K562 (cell line): ENCODE results near the gene SOX18. TPM values are rescaled to one million over a fixed set of nuclear protein-coding genes. Genes with fewer than 3 reads are reported as not detected.

ENCODE experiments used
- ATAC-seq: fragments of 200-7000 bp; cut with Tn5 transposase; 3 replicates; pipeline ENCODE4 v1.9.1; 2020; ENCODE audit warnings: moderate library complexity
- BruUV-seq: library from RNA; stranded (reverse); fragments of 400-500 nt; replicated peaks from 2 replicates; lab custom pipeline; 2021; lab: Mats Ljungman, UMichigan
- CTCF ChIA-PET: fragments of 300-600 bp; formaldehyde crosslinking; extraction: SDS; loops from one replicate; lab custom pipeline; 2021; ENCODE audit warnings: low intra/inter-chr PET ratio; lab: Yijun Ruan, JAX
- POLR2A ChIA-PET: fragments of 300-600, 350-650 bp; sonication (Branson Sonifier 250); formaldehyde crosslinking; extraction: SDS; loops from one replicate; lab custom pipeline; 2021; ENCODE audit warnings: antibody characterized with exemption, inconsistent platforms; lab: Yijun Ruan, JAX
- DNase-seq, 4 experiments: peaks; one replicate each; pipeline versions ENCODE4 v3.0.0 to v3.0.0-alpha.2; 2011 to 2018; ENCODE audit warnings: low spot score in 3 of 4, mixed read lengths in 3 of 4; ENCODE audit errors: extremely low read depth in 1 of 4
- FAIRE-seq: peaks from 2 replicates; lab custom pipeline; 2011; peaks lifted over from hg19 to GRCh38; lab: Jason Lieb, UNC
- H2AFZ ChIP-seq: 2 replicates; pipeline ENCODE4 v1.6.0; 2011; ENCODE audit warnings: low read depth, low read length, control low read depth, inconsistent platforms
- H3K27ac ChIP-seq: fragments of 200-600 bp; 3 replicates; pipeline ENCODE4 v1.8.0; 2011; ENCODE audit warnings: low read depth, mild to moderate bottlenecking, control low read depth, inconsistent platforms, low read length, moderate library complexity, mixed read lengths; ENCODE audit errors: extremely low read depth
- H3K27me3 ChIP-seq, 2 experiments: fragments of 300-600 bp in 1 of 2; 2 replicates in 1 of 2; 3 replicates in 1 of 2; pipeline versions ENCODE4 v1.6.0 to v1.8.0; 2011; ENCODE audit warnings: inconsistent platforms in 2 of 2, low read length in 2 of 2, mild to moderate bottlenecking in 1 of 2, mixed read lengths in 1 of 2, moderate library complexity in 1 of 2; ENCODE audit not compliant: control insufficient read depth in 2 of 2, insufficient read depth in 2 of 2
- H3K36me3 ChIP-seq: fragments of 300-600 bp; 3 replicates; pipeline ENCODE4 v1.8.0; 2011; ENCODE audit warnings: mild to moderate bottlenecking, low read length, inconsistent platforms; ENCODE audit not compliant: control insufficient read depth, insufficient read depth
- H3K4me1 ChIP-seq, 2 experiments: fragments of 200-600 bp in 1 of 2; replicated peaks in 1 of 2; 2 replicates in 1 of 2; 3 replicates in 1 of 2; pipeline versions ENCODE4 v1.5.1 to v1.8.0; 2011; ENCODE audit warnings: inconsistent platforms in 2 of 2, low read length in 2 of 2, mild to moderate bottlenecking in 1 of 2, mixed read lengths in 1 of 2, moderate library complexity in 1 of 2; ENCODE audit not compliant: control insufficient read depth in 2 of 2, insufficient read depth in 2 of 2
- H3K4me2 ChIP-seq: 2 replicates; pipeline ENCODE4 v1.6.1; 2011; ENCODE audit warnings: low read length, control low read depth, inconsistent platforms, mixed read lengths; ENCODE audit not compliant: insufficient read depth
- H3K4me3 ChIP-seq: fragments of 200-600 bp; sonication (generic), shearing (Covaris generic); 2 replicates; pipeline ENCODE4 v1.5.1; 2016; ENCODE audit warnings: control low read depth, inconsistent platforms
- H3K79me2 ChIP-seq: fragments of 200-600 bp; 3 replicates; pipeline ENCODE4 v1.8.0; 2011; ENCODE audit warnings: low read length, inconsistent platforms; ENCODE audit not compliant: control insufficient read depth, insufficient read depth
- H3K9ac ChIP-seq, 2 experiments: 2 replicates each; pipeline versions ENCODE4 v1.6.0 to v1.6.1; 2011; ENCODE audit warnings: low read depth in 2 of 2, low read length in 2 of 2, control low read depth in 1 of 2, inconsistent platforms in 1 of 2, mild to moderate bottlenecking in 1 of 2, mixed read lengths in 1 of 2; ENCODE audit not compliant: insufficient read depth in 1 of 2
- H3K9me1 ChIP-seq: one replicate; pipeline ENCODE4 v1.6.0; 2011; ENCODE audit warnings: inconsistent platforms, mild to moderate bottlenecking, low read length, moderate library complexity; ENCODE audit not compliant: control insufficient read depth, insufficient read depth
- H3K9me3 ChIP-seq: replicated peaks from 2 replicates; pipeline ENCODE4 v1.5.1; 2011; ENCODE audit warnings: low read depth, low read length, inconsistent platforms; ENCODE audit not compliant: control insufficient read depth, insufficient read depth
- H4K20me1 ChIP-seq: replicated peaks from 2 replicates; pipeline ENCODE4 v1.6.1; 2011; ENCODE audit warnings: low read length, inconsistent platforms, mixed read lengths; ENCODE audit not compliant: control insufficient read depth, insufficient read depth
- CHD1 ChIP-seq: fragments of 200-600 bp; sonication (generic); IDR thresholded peaks from one replicate; pipeline ENCODE4 v1.6.1; 2012; ENCODE audit warnings: mild to moderate bottlenecking, moderate library complexity, low read length, inconsistent platforms
- DACH1 ChIP-seq: fragments of 450-650 bp; IDR thresholded peaks from 2 replicates; pipeline ENCODE4 v1.6.1; 2018; ENCODE audit not compliant: partially characterized antibody
- E2F6 ChIP-seq, 2 experiments: IDR thresholded peaks; 2 replicates each; pipeline ENCODE4 v1.6.1; 2011; ENCODE audit warnings: borderline replicate concordance in 1 of 2, control low read depth in 1 of 2, low read depth in 1 of 2, low read length in 1 of 2, mild to moderate bottlenecking in 1 of 2, mixed read lengths in 1 of 2, moderate library complexity in 1 of 2; ENCODE audit not compliant: insufficient read depth in 1 of 2, insufficient read length in 1 of 2, poor library complexity in 1 of 2, severe bottlenecking in 1 of 2; ENCODE audit errors: extremely low read depth in 1 of 2
- GABPA ChIP-seq: fragments of 200-800 bp; sonication (Bioruptor generic); conservative IDR thresholded peaks from 2 replicates; pipeline ENCODE4 v1.6.1; 2016; ENCODE audit warnings: low read depth, missing genetic modification characterization, missing compliant biosample characterization
- ID3 ChIP-seq, 2 experiments: fragments of 250-450 bp in 1 of 2; fragments of 450-650 bp in 1 of 2; sonication (Bioruptor Pico) in 1 of 2; IDR thresholded peaks; 2 replicates each; pipeline versions ENCODE4 v1.6.1 to v1.8.0; 2016 to 2021; ENCODE audit warnings: mild to moderate bottlenecking in 2 of 2, moderate library complexity in 2 of 2, missing compliant biosample characterization in 1 of 2, missing genetic modification characterization in 1 of 2
- RBM34 ChIP-seq: fragments of 200-400 bp; formaldehyde crosslinking; IDR thresholded peaks from 2 replicates; pipeline ENCODE4 v1.6.1; 2018; ENCODE audit warnings: low read length, borderline replicate concordance; ENCODE audit not compliant: insufficient read depth
- ZNF124 ChIP-seq: sonication (generic); formaldehyde crosslinking; IDR thresholded peaks from 2 replicates; pipeline ENCODE4 v1.8.1; 2022; ENCODE audit warnings: missing genetic modification reagents
- ZNF280B ChIP-seq: fragments of 250-450 bp; sonication (Bioruptor Pico); IDR thresholded peaks from 2 replicates; pipeline ENCODE4 v1.5.1; 2021; ENCODE audit warnings: mild to moderate bottlenecking
- ZNF384 ChIP-seq: IDR thresholded peaks from 2 replicates; pipeline ENCODE4 v1.6.1; 2012; ENCODE audit warnings: low read depth, low read length, improper control_type of control experiment
- ZNF766 ChIP-seq: fragments of 200-800 bp; sonication (Bioruptor generic); conservative IDR thresholded peaks from 2 replicates; pipeline ENCODE4 v1.6.1; 2016; ENCODE audit warnings: missing genetic modification characterization, missing compliant biosample characterization
- ZNF785 ChIP-seq: fragments of 250-450 bp; sonication (Bioruptor Pico); IDR thresholded peaks from 2 replicates; pipeline ENCODE4 v1.4.0; 2020; ENCODE audit warnings: mild to moderate bottlenecking
- WGBS: fragments of 100-300 bp; shearing (Covaris generic); methylation state at CpG from one replicate; pipeline ENCODE4 v1.1.6; 2016; ENCODE audit warnings: low coverage, mixed read lengths; ENCODE audit not compliant: insufficient coverage; ENCODE audit errors: missing lambda C conversion rate; 5-methylcytosine and 5-hydroxymethylcytosine counted together
- in situ Hi-C: fragments of 300-500 bp; cut with MboI; formaldehyde crosslinking; loops from 4 replicates; pipeline ENCODE4 v1.15.0; 2018; ENCODE audit warnings: inconsistent platforms, mixed read lengths
- intact Hi-C: fragments of 100-400 bp; cut with micrococcal nuclease; formaldehyde crosslinking; loops from 2 replicates; pipeline ENCODE4 v1.14.2; 2022
- polyA plus RNA-seq, 8 experiments: library from polyadenylated mRNA; depleted of rRNA in 4 of 8; stranded (reverse) in 5 of 8; unstranded in 3 of 8; fragments of >200 nt; fragmentation: Nextera tagmentation in 2 of 8; fragmentation: Illumina TruSeq in 1 of 8; extraction: Ambion mirVana in 2 of 8; extraction: Trizol in 1 of 8; gene quantifications; 2 replicates each; pipeline versions ENCODE4 v1.2.1 to v1.2.3, GENCODE V29; 2011 to 2014; ENCODE audit warnings: inconsistent platforms in 1 of 8, missing spikeins in 1 of 8
- total RNA-seq, 7 experiments: library from RNA; depleted of rRNA in 6 of 7; stranded (reverse); fragments of >200 nt in 6 of 7; fragmentation: Illumina TruSeq in 2 of 7; extraction: Trizol in 2 of 7; gene quantifications; 2 replicates each; pipeline versions ENCODE4 v1.2.1 to v1.2.3, GENCODE V29; 2011 to 2021; ENCODE audit warnings: low replicate concordance in 1 of 7

The SOX18 gene
- total and polyA plus RNA-seq, 9 of the 15 experiments (the other 6 are each of a cell fraction or from before 2014, with no cell fraction given): 0.15 to 19.8 (median 0.33) TPM

GRCh38 chr20:64091340-64091739 is 41.9 kb upstream of the SOX18 start:
- Histone ChIP-seq H3K27me3 (peaks cover 0 to 11% of the 10 kb centered on the region in 2 experiments; a peak in 1 of 5 replicates), H3K9me3 (peaks cover 2% of the 10 kb centered on the region; the same call in 1 of the 2 replicates), H3K4me2 (no peak overlapping the region), H3K9ac (0 out of 4 replicates have a peak overlapping the region, but pooled peaks of 1 of the 2 experiments have one; percentile 52), H4K20me1 (peaks cover 9% of the 10 kb centered on the region; the same call in 1 of the 2 replicates), H3K27ac (no peak overlapping the region), H2AFZ (no peak overlapping the region), H3K4me3 (no peak overlapping the region), H3K9me1 (no peaks in the 10 kb centered on the region), H3K4me1 (peaks cover 0 to 26% of the 10 kb centered on the region in 2 experiments; a peak in 2 of 5 replicates), H3K36me3 (no peaks in the 10 kb centered on the region), H3K79me2 (no peaks in the 10 kb centered on the region)
- DNase-seq (no peak), ATAC-seq (no peak), FAIRE-seq (no peak)
- ChIA-PET CTCF (no interaction called here), POLR2A (interaction anchor here (0.6 kb wide), 1 partner anchor 107 kb away, joined by 3 read pairs; no protein-coding TSS in a partner anchor)
- intact Hi-C loops: no loop called here
- TF ChIP-seq E2F6 (IDR thresholded peaks at IDR 0.05; ENCODE audit: borderline replicate concordance in 1 of 2, extremely low read depth in 1 of 2, insufficient read depth in 1 of 2, insufficient read length in 1 of 2, low read depth in 1 of 2, low read length in 1 of 2, poor library complexity in 1 of 2, severe bottlenecking in 1 of 2): peak in 1 of 2 experiments; percentile 23
- TF ChIP-seq CHD1: no peak
- no TSS peak for BruUV-seq
- 10% methylated on average over 19 of the region's 19 CpGs for WGBS
- in situ Hi-C loops: no loop called here

GRCh38 chr20:64090165-64090564 is 40.7 kb upstream of the SOX18 start:
- DNase-seq (peak; percentile 54 to 71 (median 62)), ATAC-seq (peak; percentile 78), FAIRE-seq (peak; percentile 11)
- H2AFZ ChIP-seq: no peak overlapping the region
- H3K4me3 ChIP-seq: no peak overlapping the region
- no TSS peak for BruUV-seq
- intact Hi-C loops (no loop called here), in situ Hi-C loops (no loop called here)
- no peaks in the 10 kb centered on the region for H3K36me3 ChIP-seq
- no peaks in the 10 kb centered on the region for H3K79me2 ChIP-seq
- H3K27ac ChIP-seq: no peak overlapping the region
- H3K9ac ChIP-seq: no peak overlapping the region
- H3K9me3 ChIP-seq: peaks cover 2% of the 10 kb centered on the region; the same call in 1 of the 2 replicates
- H3K4me1 ChIP-seq: peaks cover 0 to 26% of the 10 kb centered on the region in 2 experiments; a peak in 2 of 5 replicates
- no peak overlapping the region for H3K4me2 ChIP-seq
- peaks cover 9% of the 10 kb centered on the region; the same call in 1 of the 2 replicates for H4K20me1 ChIP-seq
- ChIA-PET POLR2A (no interaction called here), CTCF (no interaction called here)
- no peaks in the 10 kb centered on the region for H3K9me1 ChIP-seq
- H3K27me3 ChIP-seq: peaks cover 0 to 23% of the 10 kb centered on the region in 2 experiments; a peak in 2 of 5 replicates
- WGBS: 2% methylated on average over 10 of the region's 10 CpGs
- TF ChIP-seq ZNF280B (CRISPR knock-in tag) (no peak), ZNF785 (CRISPR knock-in tag) (no peak), ZNF124 (CRISPR knock-in tag) (no peak), DACH1 (no peak), RBM34 (no peak), ID3 (CRISPR knock-in tag; IDR thresholded peaks at IDR 0.05) (no peak), ID3 (tag; IDR thresholded peaks at IDR 0.05) (no peak), ZNF384 (no peak), GABPA (tag) (no peak), ZNF766 (CRISPR knock-in tag) (no peak)
